GM19238 (cell line): ENCODE data around the gene ENKUR.

ENCODE experiments used
- DNase-seq: peaks from one replicate; pipeline ENCODE4 v3.0.0; 2011; ENCODE audit warnings: low spot score; ENCODE audit not compliant: insufficient read length

The ENKUR gene

DNA sequence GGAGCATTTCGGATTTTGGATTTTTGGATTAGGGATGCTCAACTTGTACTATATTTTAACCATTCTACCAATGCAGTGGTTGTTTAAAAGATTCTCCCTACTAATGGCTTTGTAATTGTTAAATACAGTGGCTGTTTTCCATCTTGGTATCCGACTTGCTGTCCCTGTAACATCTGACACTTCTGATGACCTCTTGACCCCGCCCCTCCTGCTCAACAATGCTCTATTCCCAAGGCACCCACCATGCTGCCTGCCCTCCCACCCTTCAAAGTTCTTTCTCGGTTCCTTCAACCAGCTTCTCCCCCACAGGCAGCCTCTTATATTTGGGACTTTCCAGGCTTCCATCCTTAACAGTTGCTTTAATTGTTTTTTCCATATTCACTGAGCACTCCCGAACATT lies 65.5 kb downstream of the ENKUR start:
- DNase-seq, result no peak

DNA sequence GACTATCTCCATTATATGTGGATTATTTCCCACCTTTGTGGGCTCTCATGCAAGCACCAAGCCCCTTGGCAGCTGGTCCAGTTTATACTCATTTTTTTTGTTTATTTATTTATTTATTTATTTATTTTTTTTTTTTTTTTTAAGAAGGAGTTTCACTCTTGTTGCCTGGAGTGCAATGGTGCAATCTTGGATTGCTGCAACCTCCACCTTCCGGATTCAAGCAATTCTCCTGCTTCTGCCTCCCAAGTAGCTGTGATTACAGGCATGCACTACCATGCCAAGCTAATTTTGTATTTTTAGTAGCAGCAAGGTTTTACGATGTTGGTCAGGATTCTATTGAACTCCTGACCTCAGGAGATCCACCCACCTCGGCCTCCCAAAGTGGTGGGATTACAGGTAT lies 66.3 kb downstream of the ENKUR start:
- DNase-seq, result no peak

DNA sequence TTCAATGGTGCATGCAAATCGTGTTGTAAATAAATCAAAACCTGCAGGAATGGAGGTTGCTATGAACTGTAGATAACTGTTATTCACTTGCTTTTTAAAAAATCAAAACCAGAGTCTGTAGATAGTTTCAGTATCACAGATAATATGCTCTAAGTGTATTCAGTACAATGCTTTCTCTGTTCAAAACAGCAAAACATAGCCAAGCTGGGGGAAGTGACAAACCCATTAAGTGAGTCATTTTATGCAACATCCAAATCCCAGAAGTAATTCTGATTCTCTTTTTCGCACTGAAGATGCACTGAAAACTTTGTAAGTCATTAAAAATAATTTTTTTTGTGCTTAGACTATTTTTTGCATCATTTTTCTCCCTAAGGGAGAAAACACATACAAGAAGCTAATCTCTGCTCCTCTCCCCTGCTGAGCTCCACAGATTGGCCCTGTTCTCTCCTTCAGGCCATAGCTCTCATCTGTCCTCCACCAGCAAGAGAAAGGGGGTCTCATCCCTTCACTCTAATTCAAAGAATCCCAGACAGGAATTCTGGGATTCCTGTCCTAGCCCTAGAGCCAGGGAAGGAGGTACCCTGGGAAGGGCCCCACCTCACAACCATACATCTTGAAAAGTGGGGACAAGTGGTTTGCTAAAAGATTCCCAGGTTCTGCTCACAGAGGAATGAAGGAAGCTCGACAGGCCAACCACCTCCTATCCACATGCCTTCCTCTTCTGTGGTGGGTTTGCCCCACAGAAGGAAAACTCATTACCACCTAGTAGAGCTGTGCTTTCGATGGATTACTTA lies 68.5 kb downstream of the ENKUR start:
- no peak for DNase-seq

DNA sequence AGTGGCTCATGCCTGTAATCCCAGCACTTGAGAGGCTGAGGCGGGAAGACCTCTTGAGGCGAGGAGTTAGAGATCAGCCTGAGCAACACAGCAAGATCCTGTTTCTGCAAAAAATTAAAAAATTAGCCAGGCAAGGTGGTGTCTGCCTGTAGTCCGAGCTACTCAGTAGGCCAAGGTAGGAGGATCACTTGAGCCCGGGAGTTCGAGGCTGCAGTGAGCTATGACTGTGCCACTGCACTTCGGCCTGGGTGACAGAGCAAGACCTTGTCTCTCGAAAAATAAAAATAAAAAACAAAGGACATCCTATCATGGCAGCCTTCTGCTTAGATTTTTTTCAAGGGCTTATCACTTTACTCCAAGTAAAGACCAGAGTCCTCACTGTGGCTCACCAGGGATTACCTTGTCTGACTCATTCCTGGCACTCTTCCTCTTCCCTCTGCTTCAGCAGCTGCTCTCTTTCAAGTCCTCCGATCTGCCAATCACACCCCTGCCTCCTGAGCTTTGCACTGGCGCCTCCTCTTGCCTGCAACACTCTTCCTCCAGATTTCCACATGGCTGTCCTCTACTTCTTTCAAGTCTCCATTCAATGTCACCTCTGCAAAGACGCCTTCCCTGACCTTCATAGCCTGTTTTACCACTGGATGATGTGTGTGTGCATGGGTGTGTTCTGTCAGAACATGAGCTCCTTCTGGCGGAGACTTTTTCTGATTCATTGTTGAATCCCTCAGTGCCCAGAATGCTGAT lies 71.3 kb downstream of the ENKUR start:
- DNase-seq, result no peak

DNA sequence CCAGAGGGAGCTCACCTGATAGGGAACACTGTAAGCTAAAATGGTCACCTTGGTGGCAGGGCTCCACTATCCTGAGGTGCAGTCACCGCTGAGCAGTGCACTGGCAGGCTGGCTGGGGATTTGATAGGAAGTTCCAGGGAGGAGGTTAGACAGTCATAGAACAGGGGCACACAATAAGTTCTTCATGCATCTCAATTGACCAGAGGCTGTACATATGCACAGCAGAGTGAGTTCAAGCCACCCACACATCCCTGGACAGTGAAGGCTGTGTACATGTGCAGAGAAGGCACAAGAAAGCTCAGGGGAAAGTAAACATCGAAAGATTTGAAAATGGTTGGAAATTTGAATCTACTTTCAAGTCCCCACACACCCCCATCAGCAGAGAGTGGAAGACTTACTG lies 77.4 kb downstream of the ENKUR start:
- DNase-seq, result no peak

DNA sequence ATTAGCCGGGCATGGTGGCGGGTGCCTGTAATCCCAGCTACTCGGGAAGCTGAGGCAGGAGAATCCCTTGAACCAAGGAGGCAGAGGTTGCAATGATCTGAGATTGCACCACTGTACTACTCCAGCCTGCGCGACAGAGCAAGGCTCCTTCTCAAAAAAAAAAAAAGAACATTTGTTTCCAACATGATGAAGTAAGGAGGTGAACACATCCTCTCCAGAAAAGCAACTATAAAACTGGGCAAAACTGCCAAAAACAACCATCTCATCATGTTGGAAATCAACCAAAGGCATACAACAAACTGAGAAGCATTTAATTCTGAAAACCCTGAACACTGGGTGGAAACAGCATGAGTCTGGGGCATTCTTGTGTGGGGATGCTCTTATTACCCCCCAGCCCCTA lies 77.9 kb downstream of the ENKUR start:
- DNase-seq, result no peak

DNA sequence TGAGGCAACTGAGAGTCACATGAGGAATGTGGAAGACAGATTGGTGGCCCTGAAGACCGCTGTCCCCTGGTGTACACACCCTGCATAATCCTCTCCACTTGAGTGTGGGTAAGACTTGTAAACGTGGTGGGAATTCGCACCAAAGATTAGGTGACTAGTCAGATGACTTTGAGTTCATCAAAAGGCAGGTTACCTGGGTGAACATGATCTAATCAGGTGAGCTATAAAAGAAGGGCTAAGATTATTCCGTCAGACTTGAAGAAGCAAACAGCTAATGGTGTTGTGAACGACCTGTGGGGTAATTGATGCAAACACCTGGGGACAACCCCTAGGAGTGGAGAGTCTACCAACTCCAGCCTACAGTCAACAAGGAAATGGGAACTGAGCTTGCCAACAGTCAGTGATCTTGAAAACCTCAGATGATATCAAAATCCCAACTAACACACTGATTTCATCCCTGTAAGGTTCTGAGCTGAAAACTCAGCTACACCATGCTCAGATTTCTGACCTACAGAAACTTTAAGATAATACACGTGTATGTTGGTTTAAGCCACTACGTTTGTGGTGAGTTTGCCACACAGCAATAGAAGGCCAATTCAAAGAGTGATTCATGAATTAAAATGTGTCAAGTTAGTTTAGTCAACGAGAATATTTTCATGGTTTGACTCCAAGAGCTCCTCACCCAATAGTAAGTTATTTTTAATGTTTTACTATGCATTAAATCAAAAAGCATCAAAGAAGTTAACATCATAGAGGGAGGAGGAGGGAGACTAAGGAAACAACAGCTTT lies 80.3 kb downstream of the ENKUR start:
- no peak for DNase-seq
